Upper lobe of left lung (tissue), 4 donors: ENCODE measurements around the gene MT2A.

Source experiments
- CTCF ChIP-seq, 6 experiments: fragments of 450-650 bp in 4 of 6; fragments of 200-600 bp in 2 of 6; sonication (generic) in 2 of 6; IDR thresholded peaks; one replicate each; pipeline ENCODE4 v1.5.1; 2016 to 2019; ENCODE audit warnings: antibody characterized with exemption in 6 of 6
- EP300 ChIP-seq, 4 donors: sonication (generic); formaldehyde crosslinking; IDR thresholded peaks; one replicate each; pipeline ENCODE4 v1.5.1; 2017; ENCODE audit warnings: antibody characterized with exemption in 4 of 4, control low read depth in 2 of 4
- POLR2AphosphoS5 ChIP-seq, 2 donors: sonication (generic); formaldehyde crosslinking; IDR thresholded peaks; one replicate each; pipeline ENCODE4 v1.5.1; 2017; ENCODE audit warnings: antibody characterized with exemption in 2 of 2

- TF ChIP-seq EP300 (IDR thresholded peaks at IDR 0.05) (no peak), CTCF (IDR thresholded peaks at IDR 0.05) (no peak), POLR2AphosphoS5 (IDR thresholded peaks at IDR 0.05) (no peak)
Measured at GRCh38 chr16:56577300-56577625, 31.1 kb upstream of the MT2A start.
